ENCODE measurements around the gene RSPH4A.
"Not testable (repeated sequence)": the region's sequence is repeated elsewhere in the genome, so short reads cannot be mapped to it uniquely, and the experiment has no call there.

The RSPH4A gene

DNA sequence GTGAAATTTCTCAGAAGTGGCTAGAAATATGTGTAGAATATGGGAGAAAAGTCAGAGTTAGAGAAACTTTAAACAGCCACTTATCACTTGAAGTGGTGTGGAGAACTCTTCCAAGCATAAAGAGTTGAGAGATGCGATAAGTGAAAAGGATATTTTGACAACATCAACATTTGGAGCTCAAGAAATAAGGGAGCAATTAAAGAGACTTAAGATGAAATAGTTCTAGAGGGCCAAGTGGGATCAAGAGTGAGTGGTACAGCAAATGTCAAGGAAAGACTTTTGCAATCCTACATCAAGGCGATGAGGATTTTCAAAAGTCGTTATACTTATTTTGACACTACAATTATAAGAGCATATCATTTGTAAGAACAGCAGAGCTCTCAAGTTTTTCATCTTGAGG lies 9.6 kb downstream of the RSPH4A start:
- DNase-seq = no peak

DNA sequence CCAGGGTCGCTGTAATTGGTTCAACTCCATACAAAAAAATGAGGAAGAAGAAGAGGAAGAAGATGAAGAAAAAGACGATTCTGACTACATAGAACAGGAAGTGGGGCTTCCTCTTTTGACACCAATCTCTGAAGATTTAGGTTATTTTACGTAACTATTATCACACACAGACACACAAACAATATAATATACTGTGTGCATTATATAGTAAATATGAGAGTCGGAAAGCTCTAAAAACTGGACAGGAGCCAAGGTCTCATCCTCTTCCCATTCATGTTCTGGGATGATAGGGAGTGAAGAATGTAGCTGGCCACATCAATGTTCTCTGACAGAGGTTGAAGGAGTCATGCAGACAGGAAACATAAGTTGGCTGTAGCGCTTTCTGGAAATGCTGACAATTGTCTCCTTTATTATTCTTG lies 13.3 kb downstream of the RSPH4A start:
- DNase-seq = no peak

DNA sequence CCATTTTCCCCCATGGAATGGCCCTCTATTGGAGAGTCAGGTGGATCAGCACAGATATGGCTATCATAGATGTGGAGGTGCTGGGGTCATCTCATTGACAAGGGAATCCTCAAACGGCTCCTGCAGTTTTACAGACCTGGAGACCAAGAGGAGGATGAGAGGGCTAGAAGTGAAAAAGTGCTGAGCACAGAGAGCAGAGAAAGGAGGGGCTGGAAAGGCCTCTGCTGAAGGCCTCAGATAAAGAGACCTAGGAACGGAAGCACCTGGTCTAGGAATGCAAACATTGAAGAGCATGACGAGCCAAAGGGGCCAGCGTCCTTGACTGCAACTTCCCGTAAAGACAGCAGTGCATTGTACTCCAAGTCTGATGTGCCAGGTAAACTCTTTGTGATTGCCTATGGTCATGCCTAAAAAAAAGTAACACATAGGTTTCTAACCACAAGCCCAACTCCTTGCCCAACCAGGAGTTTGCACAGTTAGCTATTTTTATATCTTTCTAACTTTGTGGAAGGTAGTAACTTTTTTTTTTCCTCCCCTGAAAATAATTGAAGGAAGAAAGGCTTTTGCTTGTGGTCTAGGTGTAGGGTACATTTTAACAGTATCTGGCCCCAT lies 15.2 kb downstream of the RSPH4A start:
- DNase-seq = no peak

DNA sequence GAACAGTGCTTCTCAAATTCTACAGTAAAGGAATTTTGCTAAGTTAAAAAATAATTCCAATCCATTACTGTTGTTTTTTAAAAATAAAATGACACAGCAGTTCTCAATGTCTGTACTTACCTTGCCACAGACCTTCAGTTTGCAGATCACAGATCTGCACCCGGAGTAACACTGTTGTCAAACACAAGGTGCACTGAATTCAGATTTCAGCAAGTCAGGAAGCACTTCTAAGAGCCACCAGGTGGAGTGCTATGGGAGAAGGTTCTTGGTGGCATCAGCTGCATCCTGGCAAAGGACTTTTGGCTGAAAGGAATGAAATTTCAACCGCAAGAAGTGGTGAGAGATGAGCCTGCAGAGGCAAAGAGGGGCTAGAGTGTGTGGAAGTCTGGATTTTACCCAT lies 17.4 kb downstream of the RSPH4A start:
- DNase-seq = no peak

DNA sequence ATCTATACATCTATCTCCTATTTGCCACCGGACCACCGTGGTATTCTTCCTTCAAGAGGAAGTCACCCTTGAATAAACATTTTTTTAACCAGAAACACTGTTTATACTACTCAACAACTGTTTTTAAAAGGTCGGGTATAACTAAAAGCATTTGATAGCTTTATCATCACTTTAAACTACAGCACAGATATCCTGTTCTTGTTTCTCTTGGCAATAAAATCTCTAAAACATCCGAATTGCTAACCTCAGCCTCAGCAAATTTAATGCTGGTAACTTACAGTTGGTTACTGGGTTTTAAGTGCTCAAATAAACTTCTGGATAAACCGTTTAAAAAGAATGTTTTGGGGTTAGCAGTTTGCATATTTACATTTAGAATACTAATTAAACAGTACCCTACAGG lies 31.9 kb downstream of the RSPH4A start:
- DNase-seq = no peak

DNA sequence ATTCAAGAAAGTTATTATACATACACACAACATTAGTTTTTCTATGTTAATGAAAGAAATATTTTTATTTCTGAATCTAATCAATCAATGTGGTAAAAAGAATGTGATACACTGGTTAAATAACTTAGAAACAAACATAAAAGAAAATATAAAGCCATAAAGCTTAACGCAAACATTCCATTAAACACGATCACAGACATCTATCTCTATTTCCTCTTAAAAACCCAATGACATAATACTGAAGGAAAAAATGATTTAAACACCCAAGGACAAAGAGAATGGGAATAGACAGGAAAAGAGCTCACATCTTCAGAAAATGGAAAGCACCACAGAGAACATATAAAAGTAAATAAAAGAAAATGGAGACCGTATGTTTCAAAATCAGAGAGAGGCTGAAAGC lies 32.9 kb downstream of the RSPH4A start:
- no peak for DNase-seq

DNA sequence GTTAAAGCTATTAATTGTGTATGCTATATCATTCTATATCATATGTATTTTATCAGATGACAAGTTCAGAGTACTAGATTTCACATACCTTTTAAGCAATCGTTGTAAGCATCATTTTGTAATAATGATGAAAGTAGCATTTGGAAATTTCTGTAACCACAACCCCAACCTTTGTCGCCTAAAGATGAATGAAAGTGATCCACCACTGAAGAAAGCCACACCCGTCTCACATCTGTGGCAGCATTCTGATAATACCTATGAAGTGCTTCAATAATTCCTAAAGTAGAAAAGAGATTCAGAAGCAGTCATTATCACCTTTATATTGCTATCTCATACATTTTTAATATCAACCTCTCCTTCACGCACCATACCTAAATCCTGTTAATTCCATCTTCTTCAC lies 35.6 kb downstream of the RSPH4A start:
- DNase-seq = no peak

DNA sequence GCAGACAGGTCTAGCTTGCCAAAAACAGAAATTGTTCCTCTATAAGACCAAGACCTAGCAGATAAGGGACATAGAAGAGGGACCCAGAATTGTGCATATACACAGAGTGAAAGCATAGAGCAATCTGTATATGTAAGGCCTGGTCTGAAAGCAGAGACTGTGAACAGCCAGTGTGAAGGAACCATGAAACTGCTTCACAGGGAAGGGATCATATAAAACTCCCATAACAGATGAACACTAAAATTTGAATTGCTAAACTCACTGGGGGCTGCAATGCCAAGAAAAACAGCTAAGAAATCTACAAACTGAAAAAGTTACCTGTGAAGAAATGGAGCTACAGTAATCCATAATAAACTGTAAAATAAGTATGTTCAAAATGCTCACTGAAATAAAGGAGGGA lies 45.3 kb downstream of the RSPH4A start:
- DNase-seq = no peak

DNA sequence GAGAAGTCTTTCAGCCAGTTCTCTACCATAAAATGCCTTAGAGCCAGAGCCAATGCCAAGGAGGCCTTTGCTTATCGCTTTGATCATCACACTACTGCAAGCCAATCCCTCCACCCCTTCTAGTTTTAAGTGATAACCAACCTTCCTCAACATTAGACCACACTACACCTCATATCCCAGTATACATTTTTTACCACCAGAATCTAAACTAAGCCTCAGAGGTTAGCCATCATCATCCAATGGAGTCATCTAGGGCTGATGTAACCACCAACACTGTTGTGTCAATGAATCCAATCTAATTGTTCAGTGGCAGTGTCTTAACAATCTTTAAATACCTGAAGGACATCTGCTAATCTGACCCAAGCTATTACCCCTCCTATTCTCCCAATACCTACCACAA lies 45.9 kb downstream of the RSPH4A start:
- DNase-seq = no peak

DNA sequence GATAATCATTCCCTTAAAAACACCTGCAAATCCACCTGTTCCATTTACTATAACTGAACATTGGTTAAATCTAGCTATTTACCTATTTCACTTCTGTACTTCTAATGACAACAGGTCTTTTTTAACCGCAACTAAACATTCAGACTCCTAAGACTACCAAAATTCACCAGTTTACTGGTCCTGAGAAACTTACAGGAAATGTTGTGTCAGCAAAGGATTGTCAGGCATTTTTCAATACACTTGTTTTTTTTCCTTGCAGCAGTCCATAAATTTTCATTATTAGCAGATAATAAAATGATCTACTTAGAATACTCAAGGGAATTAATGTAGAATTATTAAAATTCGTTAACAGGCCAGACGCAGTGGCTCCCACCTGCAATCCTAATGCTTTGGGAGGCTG lies 47.0 kb downstream of the RSPH4A start:
- no peak for DNase-seq

DNA sequence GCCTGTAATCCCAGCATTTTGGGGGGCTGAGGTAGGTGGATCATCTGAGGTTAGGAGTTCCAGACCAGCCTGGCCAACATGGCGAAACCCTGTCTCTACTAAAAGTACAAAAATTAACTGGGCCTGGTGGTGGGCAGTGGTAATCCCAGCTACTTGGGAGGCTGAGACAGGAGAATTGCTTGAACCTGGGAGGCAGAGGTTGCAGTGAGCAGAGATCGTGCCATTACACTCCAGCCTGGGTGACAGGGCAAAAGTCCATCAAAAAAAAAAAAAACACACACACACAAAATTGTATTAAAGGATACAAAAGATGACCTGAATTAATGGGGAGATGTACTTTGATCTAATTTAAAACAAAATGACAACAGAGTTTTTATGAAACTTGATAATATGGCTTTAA lies 47.9 kb downstream of the RSPH4A start:
- not testable (repeated sequence) for DNase-seq

DNA sequence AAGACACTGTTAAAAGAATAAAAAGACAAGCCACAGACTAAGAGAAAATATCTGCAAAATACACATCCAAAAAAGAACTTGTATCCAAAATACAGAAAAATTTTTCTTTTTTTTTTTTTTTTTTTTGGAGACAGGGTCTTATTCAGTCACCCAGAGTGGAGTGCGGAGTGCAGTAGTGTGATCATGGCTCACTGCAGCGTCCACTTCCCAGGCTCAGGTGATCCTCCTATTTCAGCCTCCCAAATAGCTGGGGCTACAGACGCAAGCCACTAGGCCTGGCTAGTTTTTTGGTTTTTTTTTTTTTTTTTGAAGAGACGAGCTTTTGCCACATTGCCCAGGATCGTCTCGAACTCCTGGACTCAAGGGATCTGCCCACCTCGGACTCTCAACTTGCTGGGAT lies 49.2 kb downstream of the RSPH4A start:
- no peak for DNase-seq

DNA sequence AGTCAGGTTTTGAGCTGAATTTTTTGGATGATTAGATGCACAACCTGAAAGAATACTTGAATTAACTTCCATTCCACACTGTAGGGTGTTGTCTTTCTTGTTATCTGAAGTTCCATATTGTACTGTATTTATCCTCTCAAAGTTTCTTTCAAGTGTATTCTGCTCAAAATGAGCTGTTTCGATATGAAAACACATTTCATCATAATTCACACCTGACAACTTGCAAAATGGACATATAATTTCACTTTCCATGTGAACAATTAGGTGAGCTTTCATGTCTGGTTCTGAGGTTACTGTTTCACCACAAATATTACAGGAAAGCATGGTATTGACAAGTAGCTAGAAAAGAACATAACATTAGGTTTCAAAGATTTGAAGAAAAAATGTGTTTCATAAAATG lies 50.6 kb downstream of the RSPH4A start:
- no peak for DNase-seq

DNA sequence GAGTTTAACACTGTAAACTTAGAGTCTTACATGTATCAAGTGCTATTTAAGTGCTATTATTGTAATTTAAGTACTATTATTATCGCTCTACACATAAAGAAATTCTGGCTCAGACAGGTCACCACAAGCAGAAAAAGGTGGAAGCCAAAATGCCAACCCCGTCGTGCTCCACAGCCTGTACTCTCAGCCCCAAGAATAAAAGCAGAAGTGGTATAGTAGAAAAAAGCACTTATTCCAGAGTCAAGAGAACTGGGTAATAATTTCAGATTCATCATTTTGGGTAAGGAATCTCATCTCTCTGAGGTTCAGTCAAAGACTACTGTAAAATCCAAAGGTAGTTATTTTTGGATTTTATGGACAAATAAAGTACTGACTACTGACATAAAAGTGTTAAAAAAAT lies 51.3 kb downstream of the RSPH4A start:
- no peak for DNase-seq

DNA sequence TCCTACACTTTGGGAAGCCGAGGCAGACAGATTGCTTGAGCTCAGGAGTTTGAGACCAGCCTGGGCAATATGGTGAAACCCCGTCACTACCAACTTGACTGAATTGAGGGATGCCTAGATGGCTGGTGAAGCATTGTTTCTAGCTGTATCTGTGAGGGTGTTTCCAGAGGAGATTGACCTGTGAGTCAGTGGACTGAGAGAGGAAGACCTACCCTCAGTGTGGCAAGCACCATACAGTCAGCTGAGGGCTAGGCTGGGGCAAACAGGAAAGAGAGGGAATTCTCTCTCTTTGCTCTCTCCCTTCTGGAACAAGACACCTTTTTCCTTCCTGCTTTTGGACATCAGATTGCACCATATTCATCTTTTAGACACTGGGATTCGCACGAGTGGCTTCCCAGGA lies 56.0 kb downstream of the RSPH4A start:
- no peak for DNase-seq

DNA sequence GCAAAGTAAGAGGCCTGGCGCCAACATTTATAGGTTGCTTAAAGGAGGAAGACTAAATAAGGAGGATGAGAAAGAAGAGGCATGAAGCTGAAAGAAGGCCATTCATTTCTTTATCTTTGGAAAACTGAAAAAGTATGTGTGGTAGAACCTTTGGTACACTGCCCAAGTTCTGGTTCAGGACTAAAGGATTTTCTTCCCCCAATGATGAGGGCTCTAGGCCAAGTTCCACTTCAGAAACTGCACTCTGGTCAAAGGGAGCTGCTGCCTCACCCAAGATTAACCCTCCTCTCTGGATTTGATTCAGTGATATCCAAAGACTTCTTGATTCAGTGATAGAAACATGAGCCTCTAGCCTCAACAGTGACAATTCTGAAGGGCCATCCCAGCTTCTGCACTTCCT lies 59.7 kb downstream of the RSPH4A start:
- no peak for DNase-seq

DNA sequence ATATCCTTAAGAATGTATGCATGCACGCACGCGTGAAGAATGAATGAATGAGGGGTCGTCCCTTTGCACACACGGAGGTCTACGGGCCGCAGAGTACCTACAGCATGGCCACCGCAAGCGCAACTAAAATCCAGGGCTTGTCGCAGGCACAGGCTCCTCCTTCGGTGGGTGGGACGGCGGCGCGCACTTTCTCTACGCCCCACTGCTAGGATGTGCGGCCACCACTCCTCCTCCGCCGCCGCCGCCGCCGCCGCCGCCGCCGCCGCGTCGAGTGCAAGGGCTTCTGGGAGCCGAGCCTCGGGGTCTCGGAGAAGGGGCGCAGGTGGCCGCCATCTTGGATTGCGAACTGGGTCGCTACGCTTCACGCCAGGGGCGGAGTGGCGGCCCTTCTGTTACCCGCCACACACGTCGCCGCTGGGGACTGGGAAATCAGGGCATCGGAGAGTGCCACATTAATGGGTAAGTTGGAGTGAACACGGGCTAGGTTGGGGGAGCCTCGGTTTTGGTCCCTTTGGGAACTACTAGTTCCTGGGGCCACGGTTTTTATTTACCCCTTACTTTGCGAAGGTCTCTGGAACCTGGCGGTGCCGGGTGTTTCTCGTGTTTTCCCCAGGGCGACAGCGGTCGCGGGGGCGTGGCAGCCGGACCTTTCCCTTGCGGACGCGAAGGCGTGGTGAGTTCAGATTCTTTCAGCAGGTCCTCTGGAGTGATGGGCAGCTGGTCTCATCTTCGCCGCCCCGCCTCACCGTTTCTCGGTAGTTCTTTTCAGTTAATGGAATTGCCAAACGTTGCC lies 64.8 kb downstream of the RSPH4A start, which contains the start of gene KPNA5:
Gene KPNA5 (plus strand): TSS at position 332 of the 793 bp plus-strand sequence. CDS start 124 bp downstream, at position 456.
- peak; percentile 86 for DNase-seq

DNA sequence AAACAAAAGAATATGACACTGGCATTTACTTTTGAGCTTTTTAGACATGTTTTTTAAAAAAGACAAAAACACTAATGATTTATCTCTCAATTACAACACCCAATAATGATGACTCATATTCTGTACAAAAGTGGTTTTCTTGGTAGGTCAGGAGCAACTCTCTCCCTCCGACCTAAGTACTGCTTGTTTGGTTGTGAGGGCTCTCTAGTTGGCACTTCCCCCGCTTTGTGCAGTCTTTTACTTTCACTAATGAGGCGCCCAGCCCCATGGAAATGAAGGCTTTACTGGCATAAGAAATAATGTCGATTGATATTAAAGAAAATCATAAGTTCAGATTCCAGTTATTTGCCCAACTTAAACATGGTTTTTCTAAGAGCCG lies 66.0 kb downstream of the RSPH4A start:
- DNase-seq = peak; percentile 39

Data from right kidney (tissue), 1 donor.